ENCODE measurements around the gene CD81. TPM values are rescaled to one million over a fixed set of nuclear protein-coding genes. Genes with fewer than 3 reads are reported as not detected.

Gene CD81
- total RNA-seq, 4 donors from 2014 or later = 499 to 1,242 (median 673) TPM

DNA sequence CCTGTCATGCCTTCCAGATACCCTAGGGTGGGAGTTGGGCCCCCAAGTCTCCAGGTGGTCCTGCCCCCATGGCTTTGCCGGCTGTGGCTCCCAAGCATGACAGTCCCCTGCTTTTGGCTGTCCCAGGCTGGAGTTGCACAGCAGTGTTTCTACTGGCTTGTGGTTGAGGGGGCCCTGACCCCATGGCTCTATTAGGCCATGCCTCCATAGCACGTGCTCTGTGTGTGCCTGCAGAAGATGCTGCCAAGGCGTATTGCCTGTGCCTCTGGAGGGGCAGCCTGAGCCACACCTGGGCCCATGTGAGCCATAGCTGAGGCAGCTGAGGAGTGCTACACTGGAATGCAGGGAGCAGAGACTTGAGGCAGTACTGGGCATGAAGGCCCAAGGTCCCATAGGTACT lies 25.4 kb upstream of the CD81 start:
- TF ChIP-seq, protein P1, sequence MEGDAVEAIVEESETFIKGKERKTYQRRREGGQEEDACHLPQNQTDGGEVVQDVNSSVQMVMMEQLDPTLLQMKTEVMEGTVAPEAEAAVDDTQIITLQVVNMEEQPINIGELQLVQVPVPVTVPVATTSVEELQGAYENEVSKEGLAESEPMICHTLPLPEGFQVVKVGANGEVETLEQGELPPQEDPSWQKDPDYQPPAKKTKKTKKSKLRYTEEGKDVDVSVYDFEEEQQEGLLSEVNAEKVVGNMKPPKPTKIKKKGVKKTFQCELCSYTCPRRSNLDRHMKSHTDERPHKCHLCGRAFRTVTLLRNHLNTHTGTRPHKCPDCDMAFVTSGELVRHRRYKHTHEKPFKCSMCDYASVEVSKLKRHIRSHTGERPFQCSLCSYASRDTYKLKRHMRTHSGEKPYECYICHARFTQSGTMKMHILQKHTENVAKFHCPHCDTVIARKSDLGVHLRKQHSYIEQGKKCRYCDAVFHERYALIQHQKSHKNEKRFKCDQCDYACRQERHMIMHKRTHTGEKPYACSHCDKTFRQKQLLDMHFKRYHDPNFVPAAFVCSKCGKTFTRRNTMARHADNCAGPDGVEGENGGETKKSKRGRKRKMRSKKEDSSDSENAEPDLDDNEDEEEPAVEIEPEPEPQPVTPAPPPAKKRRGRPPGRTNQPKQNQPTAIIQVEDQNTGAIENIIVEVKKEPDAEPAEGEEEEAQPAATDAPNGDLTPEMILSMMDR (IDR thresholded peaks at IDR 0.05; ENCODE audit: low read depth) = no peak

DNA sequence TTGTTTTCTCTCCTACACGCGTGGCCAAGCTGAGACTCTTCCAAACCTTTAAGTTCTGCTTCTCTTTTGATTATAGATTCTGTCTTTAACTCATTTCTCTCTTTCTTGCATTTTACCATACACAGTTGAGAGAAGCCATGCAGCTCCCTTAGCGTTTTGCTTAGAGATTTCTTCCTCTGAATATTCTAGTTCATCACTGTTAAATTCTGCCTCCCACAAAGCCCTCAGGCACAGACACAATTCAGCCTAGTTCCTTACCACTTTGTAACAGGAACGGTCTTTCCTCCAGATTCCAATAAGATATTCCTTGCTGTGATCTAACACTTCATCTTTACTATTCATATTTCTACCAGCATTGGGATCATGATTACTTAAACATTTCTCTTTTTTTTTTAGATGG lies 24.7 kb upstream of the CD81 start:
- TF ChIP-seq, protein P1 (IDR thresholded peaks at IDR 0.05; ENCODE audit: low read depth) = no peak

DNA sequence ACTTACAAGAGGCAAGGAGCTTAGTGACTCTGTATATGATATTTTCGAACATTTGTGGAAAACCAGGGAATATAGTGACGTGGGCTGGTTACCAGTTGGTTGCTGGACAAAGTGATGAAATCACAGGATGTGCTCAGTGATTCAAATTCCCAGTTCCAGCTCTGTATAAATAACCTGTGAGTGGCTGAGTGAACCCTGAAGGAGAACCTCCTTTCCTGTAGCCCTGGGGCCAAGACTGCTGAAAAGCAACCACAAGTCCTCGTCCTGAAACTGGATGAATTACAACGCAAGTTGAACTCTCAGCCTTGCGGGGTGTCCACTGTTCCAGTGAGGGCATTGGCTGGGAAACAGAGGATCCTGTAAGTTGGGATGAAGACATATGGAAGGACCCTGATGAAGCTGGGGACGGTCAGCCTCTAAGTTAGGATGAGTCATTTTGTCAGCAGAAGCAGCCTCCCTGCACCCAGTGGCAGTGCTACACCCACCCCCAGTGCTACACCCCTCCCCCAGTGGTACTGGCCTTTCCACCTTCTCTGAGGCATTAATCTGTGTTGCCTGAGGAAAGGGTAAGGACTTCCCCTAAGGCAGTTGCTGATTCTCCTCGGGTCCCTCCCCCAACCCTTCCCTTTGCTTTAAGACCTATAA lies 22.0 kb upstream of the CD81 start:
- TF ChIP-seq, protein P1 (IDR thresholded peaks at IDR 0.05; ENCODE audit: low read depth) = no peak

DNA sequence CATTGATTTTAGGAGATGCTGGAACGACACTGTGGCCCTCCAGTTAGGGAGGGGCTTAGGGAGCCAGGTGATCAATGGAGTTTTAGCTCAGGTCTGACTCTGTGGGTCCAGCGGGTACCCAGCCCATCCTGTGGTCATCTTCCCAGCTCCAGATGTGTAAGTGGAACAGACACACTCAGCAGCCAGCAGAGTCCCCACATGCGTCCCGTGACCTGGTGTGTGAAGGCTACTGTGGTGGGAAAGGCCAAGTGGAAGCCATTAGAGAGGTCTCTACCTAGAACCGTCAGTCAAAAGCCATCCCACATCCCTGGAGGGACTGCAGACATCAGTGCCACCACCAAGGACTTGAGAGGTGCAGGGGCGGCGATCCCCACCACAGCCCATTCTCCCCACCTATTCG lies 19.9 kb upstream of the CD81 start:
- TF ChIP-seq, protein P1 (IDR thresholded peaks at IDR 0.05; ENCODE audit: low read depth) = no peak

DNA sequence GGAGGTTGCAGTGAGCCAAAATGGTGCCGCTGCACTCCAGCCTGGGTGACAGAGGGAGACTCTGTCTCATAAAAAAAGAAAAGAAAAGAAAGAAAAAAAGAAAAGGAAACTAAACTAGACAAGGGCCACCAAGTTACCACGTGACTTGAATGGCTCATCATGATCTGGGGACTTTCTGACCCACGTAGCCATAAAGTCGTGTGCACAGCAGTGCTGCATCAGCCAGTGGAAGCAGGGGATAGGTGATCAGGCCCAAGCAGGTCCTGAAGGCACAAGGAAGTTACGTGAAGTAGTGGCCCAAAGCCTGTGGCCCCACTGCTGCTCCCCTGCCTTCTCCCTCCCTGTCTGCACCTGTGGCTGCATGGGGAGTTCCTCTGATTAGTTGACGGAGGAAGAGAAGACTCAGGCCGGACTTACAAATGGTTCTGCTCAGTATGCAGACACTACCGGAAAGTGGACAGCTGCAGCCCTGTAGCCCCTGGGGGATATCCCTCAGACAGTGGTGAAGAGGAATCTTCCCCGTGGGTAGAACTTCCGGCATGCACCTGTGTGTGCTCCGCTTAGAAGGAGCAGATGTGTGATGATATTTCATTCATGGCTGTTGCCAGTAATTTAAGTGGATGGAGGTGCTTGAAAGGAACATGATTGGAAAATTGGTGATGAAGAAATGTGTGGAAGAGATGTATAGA lies 18.2 kb upstream of the CD81 start:
- TF ChIP-seq, protein P1 (IDR thresholded peaks at IDR 0.05; ENCODE audit: low read depth) = no peak

DNA sequence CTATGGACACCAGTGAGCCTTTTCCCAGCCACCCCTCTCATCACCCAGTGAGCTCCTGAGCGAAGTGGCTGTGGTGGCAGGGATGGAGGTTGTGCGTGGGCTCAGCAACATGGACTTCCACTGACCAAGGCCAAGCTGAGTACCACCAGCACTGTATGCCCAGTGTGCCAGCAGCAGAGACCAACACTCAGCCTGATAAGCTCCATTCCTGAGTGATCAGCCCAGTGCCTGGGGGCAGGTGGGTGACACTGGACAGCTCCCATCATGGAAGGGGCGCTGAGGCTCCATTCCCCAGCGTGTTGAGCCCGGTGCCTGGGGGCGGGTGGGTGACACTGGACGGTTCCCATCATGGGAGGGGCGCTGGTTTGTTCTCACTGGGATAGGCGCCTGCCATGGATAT lies 17.6 kb upstream of the CD81 start:
- TF ChIP-seq, protein P1 (IDR thresholded peaks at IDR 0.05; ENCODE audit: low read depth) = no peak

DNA sequence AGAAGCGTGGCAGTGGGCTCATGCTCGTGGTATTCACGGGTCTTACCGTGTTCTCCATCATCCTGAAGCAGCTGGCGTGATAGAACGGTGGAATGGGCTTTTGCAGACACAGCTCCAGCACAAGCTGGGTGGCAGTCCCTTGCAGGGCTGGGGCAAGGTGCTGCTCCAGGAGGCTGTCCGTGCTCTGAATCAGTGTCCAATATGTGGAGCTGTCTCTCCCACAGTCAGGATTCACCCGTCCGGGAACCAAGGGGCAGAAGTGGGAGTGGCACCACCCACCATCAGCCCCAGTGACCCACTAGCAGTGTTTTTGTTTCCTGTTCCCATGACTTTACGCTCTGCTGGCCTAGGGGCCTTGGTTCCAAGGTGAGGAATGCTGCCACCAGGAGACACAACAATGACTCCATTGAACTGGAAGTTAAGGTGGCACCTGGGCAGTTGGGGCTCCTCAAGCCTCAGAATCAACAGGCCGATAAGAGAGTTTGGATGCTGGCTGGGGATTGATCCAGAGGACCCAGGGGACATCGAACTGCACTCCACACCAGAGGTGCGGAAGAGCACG lies 16.9 kb upstream of the CD81 start:
- TF ChIP-seq, protein P1 (IDR thresholded peaks at IDR 0.05; ENCODE audit: low read depth) = no peak
